Endometrial microvascular endothelial cells (primary cell): ENCODE measurements around the gene RACK1. TPM values are rescaled to one million over a fixed set of nuclear protein-coding genes. Genes with fewer than 3 reads are reported as not detected.
"Not testable (repeated sequence)": the region's sequence is repeated elsewhere in the genome, so short reads cannot be mapped to it uniquely, and the experiment has no call there.

Experiments
- in situ Hi-C: cut with HindIII; loops from 2 replicates; pipeline ENCODE4 v1.10.0; 2017; ENCODE audit warnings: low sequenced_read_pairs, low pct_unique_long_range_greater_than_20kb; ENCODE audit errors: inconsistent ontology term
- total RNA-seq: library from RNA; depleted of rRNA; stranded (reverse); fragments of >200 nt; gene quantifications from one replicate; pipeline ENCODE4 v1.2.3, GENCODE V29; 2015; ENCODE audit errors: inconsistent ontology term

The RACK1 gene
- total RNA-seq, result 2,930 TPM

GRCh38 chr5:181243564-181244343 is at the start of gene RACK1:
RACK1 (minus strand) TSS chr5:181243906; CDS start chr5:181243800, 106 bp downstream.
- in situ Hi-C loops, result no loop called here

GRCh38 chr5:181287331-181287730 is 43.6 kb upstream of the RACK1 start:
- in situ Hi-C loops, result not testable (repeated sequence)

- in situ Hi-C loops, result not testable (repeated sequence)
Measured at GRCh38 chr5:181285962-181286705, 42.4 kb upstream of the RACK1 start.

DNA sequence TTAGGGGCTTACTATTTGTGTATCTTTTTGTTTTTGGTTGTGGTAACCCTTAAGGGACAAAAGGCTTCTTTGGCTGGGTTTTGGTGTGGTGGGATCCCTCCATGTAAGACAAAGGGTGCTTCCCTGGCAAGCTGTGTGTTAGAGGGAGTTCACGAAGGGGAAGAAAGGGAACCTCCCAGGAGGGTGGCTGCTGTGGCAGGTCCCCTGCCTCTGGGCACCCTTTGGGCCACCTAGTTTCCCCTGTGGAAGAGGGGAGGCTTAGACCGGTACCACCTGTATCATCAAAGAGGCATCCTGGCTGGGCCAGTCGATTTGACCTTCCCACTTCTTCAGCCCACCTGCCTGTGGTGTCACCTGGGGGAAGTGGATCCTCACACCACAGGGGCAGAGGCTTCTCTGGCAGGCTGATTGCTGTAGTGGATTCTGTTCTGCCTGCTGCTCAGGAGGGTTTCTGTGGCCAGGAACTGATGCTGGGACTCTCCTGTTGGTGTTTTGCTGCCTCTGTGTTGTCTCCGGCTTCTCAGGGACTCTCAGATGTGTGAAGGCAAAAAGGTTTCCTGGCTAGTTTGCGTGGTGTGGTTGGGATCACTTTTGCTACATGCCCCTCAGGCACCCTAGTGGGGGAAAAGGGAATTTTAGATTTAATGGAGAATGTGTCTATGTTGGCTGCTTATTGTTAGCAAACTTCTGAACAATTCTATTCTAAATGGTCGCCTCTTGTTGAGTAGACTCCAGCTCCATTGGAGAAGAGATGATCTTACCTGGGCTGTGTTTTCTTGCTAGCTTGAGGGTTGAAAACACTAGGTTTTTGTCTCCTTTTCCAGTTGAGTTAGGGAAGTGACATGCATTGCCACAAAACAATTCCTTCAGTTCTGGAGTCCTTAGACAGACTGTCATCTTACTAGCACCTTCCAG is 40.4 kb upstream of the RACK1 start:
- in situ Hi-C loops, result not testable (repeated sequence)

DNA sequence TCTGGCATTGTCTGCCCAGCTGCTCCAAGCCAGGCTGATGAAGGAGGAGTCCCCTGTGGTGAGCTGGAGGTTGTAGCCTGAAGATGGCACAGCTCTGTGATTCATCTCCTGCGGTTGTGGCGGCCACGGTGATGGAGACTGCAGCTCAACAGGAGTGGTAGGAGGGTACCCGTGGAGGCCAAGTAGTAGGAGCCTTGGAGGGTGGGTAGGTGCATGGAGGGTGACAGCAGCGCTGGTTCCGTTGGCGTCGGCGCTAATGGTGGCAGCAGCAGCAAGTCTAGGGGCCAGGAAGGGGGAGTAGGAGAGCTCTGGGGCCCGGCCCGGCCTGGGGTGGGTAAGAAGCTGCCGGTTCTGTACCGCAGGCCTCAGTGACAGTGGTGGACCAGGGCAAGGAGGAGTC is 39.6 kb upstream of the RACK1 start:
- in situ Hi-C loops, result no loop called here

DNA sequence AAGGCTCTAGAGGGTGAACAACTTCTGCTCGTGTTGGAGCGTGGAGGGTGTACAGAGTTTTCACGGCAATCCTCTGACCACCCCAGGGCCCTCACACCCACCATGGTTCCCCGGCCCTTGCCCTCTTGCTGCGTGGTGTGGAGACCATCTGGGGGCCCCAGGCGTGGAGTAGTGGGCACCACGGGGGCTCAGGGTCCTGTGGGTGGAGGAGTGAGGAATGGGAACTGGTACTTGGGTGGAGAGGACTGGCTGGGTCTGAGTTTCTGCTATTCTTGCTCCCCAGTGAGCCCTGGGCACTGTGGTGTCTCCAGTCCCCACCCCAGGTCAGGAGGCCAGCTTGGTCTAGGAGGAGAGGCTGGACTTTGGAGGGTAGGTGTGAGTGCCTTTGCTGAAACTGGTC is 39.2 kb upstream of the RACK1 start:
- in situ Hi-C loops, result no loop called here

GRCh38 chr5:181282415-181282814 is 38.7 kb upstream of the RACK1 start:
- in situ Hi-C loops, result not testable (repeated sequence)

- in situ Hi-C loops, result no loop called here
Measured at GRCh38 chr5:181281984-181282316, 38.2 kb upstream of the RACK1 start.

GRCh38 chr5:181281077-181281983 is 37.6 kb upstream of the RACK1 start:
- in situ Hi-C loops, result no loop called here

DNA sequence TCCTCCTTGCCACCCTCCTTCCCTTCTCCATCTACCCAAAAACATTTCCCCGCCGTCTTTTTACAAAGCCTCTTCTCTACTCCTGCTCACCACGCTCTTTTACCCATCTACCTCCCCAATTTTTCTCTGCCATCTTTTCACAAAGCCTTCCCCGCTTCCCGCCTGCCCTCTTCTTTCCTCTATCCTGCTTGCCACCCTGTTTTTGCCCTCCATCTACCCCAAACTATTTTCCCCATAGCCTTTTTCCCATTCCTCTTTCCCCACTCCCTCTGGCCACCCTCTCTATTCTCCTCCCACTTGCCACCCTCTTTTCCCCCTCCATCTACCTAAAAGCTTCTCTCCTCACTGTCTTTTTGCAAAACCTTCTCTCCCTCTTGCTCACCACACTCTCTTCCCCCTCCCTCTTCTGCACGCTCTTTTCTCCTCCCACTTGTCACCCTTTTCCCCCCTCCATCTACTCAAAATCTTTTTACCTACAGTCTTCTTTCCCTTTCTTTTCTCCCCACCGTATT is 36.6 kb upstream of the RACK1 start:
- in situ Hi-C loops, result no loop called here

GRCh38 chr5:181273433-181273744 is 29.7 kb upstream of the RACK1 start:
- in situ Hi-C loops, result not testable (repeated sequence)

DNA sequence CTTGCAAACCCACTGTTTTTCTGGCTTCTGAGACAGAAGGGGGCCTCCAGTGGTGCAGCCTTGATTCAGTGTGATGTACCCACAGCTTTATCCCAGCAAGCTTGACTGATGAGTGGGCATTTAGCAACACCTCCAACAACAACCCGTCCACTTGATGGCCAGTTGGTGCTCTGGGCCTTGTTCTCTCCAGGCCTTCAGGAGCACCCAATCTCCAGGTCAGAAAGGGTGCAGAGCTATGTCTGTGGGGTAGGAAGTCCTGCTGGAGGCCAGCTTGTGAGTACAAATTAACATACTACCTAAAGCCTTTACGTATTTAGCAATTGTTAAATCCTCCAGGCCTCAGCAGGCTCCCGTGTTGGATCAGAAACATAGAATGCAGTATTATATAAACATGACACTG is 27.4 kb upstream of the RACK1 start:
- in situ Hi-C loops, result no loop called here

- in situ Hi-C loops, result not testable (repeated sequence)
Measured at GRCh38 chr5:181267907-181268306, 24.2 kb upstream of the RACK1 start.

GRCh38 chr5:181267291-181267904 is 23.7 kb upstream of the RACK1 start:
- in situ Hi-C loops, result not testable (repeated sequence)

DNA sequence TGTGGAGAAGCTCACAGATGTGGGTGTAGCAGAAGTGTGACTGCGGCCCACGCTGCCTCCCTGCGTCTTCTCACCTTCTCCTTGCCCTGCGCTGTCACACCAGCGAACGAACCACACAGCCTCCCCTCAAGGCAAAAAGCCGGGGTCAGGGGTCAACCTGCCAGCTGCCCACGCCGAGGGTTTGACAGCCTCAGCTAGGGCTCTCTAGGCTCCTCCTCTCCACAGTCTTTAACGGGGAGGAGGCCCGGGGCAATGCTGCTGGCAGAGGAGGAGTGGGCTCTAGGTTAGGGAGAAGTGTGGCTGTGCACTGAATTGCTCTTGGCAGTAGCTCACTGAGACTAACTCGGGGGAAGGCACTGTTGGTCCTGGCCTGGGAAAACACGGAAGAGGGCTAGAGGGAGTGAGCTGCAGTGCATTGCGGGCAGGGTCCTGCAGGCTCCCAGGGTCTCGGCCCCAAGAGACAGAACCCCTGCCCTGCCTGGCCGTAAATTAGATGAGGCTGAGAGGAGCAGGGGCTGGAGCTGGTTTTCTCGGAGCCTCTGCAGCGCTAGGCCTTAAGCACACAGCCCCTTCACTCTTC is 21.5 kb upstream of the RACK1 start:
- in situ Hi-C loops, result no loop called here

- in situ Hi-C loops, result no loop called here
Measured at GRCh38 chr5:181263633-181264032, 19.9 kb upstream of the RACK1 start.

- in situ Hi-C loops, result no loop called here
Measured at GRCh38 chr5:181261320-181262049, 17.8 kb upstream of the RACK1 start.
